GM19238 (cell line): ENCODE results near the gene PANK2.
"Not testable (repeated sequence)": the region's sequence is repeated elsewhere in the genome, so short reads cannot be mapped to it uniquely, and the experiment has no call there.

ENCODE experiments used
- DNase-seq: peaks from one replicate; pipeline ENCODE4 v3.0.0; 2011; ENCODE audit warnings: low spot score; ENCODE audit not compliant: insufficient read length

The PANK2 gene

DNA sequence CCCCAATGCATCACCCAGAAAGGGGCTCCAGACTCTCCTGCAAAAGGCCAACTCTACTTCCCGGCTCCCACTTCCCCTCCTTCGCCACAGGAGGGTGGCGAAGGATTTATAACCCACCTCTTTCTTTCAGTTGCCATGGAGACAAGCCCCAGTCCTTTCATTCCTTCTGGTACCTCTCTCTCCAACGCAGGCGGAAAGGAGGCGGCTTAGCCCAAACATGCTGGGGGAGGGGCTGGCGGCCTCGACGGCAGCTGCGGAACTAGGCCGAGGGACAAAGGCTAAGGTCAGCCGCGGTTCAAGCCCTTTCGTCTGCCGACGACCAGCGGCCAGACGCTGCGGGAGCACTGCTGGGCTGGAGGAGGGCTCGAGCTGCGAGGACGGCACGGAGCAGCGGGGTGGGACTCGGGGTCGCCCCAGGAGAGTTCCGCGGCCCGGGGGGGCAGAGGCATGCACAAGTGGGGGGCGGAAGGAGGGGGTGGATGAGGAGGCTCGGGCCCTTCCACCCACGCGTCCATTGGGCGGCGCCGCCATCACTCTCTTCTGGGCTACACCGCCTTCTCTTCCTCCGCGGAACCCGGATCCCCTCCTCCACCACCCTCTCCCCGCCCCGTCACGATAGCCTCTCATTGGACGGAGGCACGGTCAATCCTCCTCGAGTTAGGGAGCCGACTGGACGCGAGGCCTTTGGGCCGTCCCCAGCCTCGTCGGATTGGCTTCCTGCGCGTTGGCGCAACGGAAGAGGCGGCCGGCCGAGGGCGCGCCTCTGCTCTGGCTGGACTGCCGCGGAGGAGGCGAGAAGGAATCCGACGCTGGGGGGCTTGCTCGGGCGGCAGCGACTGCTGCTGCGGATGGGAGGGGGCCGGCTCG is at the start of gene PANK2:
Gene PANK2, plus strand, starts transcription at position 766 of the 867 bp plus-strand sequence.
- DNase-seq, result peak; percentile 98

DNA sequence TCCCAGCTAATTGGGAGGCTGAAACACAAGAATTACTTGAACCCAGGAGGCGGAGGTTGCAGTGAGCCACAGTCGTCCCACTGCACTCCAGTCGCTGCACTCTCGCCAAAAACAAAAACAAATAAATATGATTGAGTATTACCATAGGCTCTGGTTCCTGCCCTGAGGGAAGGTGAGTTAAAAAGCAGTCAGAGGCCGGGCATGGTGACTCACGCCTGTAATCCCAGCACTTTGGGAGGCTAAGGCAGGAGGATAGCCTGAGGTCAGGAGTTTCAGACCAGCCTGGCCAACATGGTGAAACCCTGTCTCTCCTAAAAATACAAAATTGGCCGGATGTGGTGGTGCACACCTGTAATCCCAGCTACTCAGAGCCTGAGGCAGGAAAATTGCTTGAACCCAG is 49.0 kb upstream of the PANK2 start:
- not testable (repeated sequence) for DNase-seq

DNA sequence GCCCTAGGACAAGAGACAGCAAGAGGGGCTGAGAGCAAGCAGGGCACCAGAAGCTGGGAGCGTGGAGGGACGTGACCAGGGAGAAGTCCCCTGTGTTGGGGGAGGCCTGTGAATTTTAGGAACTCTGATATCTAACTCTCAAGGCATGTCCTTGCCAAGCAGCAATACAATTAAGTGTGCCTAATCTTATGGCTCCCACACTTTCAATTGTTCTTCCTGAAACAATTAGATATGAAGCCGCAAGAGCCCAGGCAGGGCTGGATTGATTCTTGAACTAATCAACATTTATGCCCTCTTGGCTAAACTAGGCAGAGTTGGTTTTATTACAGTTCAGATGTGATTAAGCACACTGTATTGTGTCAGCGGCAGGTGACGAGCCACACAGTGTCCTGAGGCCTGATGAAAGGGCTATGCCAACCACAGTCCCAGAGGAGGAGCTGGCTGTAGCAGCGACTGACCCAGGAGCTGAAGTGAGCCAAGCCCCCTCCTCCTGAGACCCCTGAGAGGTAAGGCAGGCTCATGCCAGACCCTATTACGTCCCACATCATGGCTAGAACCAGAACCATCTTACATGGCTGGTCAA is 46.7 kb upstream of the PANK2 start:
- DNase-seq, result no peak

DNA sequence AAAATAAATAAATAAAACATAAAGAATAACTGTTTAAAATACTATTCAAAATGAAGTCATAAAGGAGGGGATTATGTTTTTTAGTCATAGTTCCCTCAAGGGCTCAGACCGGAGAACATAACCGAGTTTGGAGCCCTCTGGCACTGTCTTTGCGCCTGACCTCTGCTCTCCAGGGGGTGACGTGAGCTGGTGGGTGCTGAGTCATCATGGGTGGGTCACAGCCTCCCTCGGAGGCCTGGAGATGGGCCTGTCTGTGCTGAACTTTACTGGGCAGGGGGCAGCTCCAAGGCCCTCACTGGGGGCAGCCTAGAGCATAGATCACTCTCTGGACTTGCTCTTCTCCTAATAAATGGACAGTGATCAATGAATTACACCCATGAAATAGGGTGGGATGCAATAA is 45.7 kb upstream of the PANK2 start:
- DNase-seq, result no peak

DNA sequence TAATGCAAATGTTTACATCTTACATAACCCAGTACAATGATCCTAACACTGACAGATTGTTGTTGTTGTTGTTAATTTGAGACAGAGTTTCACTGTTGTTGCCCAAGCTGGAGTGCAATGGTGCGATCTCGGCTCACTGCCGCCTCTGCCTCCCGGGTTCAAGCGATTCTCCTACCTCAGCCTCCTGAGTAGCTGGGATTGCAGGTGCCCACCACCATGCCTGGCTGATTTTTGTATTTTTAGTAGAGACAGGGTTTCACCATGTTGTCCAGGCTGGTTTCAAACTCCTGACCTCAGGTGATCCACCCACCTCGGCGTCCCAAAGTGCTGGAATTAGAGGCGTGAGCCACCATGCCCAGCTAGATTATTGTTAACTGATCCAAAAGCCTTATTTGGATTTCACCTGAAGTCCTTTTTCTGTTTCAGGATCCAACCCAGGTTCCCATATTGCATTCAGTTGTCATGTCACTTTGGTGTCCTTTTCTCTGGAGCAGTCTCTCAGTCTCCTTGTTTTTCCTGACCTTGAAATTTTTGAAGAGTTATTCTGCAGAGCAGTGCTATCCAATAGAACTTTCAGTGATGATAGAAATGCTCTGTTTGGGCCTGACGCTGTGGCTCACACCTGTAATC is 45.1 kb upstream of the PANK2 start:
- DNase-seq, result not testable (repeated sequence)

DNA sequence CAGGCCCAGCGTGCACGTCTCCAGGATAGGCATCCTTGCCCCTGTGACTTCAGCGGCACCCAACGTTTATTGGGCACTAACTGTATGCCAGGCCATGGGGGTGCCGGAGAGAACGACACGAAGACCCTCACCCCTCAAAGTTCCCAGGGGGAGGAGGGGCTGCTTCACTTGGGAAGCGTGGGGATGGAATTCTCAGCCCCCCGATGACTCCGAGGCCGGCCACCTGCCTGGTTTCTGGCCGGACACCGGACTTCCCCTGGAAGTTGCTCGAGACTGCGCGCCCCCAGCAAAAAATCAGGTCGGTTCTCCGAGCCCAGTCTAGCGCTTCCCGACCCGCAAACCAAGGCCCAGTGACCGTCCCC is 42.8 kb upstream of the PANK2 start:
- no peak for DNase-seq

DNA sequence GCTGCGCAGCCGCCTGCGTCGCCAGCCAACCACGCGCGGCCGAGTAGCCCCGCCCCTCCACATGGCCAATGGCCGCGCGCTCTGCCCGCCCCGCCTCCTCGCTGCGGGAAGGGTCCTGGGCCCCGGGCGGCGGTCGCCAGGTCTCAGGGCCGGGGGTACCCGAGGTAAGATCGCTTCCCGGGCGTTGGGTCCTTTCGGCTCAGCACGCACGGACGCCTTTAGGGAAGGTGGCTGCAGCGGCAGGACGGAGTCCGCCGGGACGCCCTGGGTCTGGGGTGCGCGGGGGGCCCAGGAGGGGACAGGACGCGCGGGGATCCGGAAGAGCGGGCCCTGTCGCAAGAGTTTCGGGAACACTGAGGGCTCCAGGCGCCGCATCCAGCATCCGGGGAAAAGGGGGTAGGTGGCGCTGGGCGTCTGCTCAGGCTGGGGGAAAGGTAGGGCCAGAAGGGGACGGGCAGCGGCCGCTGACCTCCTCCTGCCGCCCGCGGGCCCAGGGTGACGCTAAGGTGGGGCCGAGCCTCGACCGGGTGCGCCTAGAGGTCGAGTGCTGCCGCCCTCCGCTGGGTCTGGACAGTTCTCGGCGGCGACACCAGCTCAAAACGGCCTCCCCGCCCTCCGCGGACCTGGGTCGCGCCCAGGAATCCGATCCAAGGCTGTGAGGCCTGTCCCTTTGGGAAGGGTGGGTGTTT is 42.3 kb upstream of the PANK2 start, which contains the start of gene MAVS:
Gene MAVS, plus strand, starts transcription at position 95 of the 689 bp plus-strand sequence. CDS start 7,791 bp downstream, outside the sequence.
- peak; percentile 85 for DNase-seq

DNA sequence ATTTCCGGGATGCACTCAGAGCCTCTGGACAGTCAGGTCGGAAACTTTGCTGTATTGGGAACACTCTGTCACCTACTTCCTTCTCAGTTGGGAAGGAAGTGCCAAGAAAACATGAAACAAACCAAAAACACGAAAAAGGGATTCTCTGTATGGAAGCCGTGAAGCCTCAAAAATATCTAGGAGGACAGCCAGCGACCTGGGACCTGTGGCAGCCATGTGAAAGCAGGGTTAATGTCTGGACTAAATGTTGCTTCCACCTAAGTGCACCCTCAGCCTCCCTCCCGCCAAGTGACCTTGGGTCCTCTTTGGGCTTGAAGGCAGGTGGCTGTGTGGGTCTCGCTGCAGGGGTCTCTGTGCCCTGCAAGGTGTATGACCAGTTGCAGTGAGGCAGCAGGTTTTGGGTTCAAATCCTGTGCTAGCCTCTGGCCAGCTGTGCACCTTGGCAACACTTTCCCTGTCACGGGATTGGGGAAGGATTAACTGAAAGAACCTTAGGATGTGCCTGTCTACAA is 41.7 kb upstream of the PANK2 start:
- DNase-seq, result no peak

DNA sequence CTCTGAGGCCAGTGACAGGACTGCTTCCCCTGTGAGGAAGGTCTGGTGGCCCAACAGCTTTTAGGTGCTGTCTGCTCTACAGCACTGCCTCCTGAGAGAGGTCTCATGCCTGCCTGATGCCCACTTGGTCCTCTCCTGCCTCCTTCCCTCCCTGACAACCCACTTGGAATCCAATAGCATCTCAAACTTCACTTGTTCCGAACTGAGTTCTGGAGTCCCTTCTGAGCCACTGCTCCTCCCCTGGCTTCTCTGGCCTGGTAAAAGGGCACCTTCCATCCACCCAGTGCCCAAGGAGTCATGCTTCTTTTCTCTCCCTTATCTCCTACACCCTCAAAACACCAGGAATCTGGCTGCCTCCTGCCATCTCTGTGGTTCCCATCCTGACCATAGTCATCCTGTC is 40.6 kb upstream of the PANK2 start:
- no peak for DNase-seq

DNA sequence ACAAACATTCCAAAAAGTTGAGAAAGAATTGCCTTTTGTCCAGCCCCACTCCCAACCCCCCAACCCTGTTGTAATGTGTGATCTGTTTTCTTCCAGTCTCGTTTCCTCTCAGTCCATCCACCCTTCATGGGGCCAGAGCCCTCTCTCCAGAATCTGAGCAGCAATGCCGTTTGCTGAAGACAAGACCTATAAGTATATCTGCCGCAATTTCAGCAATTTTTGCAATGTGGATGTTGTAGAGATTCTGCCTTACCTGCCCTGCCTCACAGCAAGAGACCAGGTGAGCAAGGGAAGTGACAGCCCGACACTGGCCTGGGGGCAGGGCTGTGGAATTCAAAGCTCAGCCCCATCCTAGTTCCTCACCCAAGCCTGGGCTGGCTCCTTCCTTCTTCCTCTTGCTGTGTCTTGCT is 34.7 kb upstream of the PANK2 start:
- DNase-seq, result no peak

DNA sequence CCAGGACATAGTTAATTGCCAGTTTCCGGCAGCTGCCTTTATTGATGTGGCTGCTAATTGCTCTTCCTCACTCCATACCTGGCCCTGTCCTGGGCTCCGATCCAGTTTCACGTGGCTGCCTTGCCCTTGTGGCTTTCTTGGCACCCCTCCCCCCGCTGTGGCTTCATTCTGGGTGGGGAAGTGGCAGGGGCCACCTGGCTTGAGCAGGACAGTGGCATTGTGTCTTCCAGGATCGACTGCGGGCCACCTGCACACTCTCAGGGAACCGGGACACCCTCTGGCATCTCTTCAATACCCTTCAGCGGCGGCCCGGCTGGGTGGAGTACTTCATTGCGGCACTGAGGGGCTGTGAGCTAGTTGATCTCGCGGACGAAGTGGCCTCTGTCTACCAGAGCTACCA is 31.8 kb upstream of the PANK2 start:
- no peak for DNase-seq

DNA sequence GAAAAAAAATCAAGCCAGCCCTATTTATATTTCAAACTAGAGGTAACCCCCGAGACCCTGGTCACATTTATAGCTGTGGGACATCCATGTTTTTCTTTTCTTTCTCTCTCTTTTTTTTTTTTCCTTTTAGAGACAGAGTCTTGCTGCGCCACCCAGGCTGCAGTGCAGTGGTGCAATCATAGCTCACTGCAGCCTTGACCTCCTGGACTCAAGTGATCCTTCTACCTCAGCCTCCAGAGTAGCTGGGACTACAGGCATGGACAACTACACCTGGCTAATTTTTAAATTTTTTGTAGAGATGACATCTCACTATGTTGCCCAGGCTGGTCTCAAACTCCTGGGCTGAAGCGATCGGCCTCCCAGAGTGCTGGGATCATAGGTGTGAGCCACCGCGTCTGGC is 30.5 kb upstream of the PANK2 start:
- DNase-seq, result no peak

DNA sequence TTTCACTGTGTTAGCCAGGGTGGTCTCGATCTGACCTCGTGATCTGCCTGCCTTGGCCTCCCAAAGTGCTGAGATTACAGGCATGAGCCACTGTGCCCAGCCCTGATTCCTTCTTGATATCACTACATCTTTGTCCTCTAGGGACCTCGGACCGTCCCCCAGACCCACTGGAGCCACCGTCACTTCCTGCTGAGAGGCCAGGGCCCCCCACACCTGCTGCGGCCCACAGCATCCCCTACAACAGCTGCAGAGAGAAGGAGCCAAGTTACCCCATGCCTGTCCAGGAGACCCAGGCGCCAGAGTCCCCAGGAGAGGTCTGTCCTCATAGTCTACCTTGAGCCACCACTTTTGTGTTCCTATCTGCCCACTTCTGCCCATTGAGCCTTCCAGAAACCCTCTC is 28.0 kb upstream of the PANK2 start:
- no peak for DNase-seq

DNA sequence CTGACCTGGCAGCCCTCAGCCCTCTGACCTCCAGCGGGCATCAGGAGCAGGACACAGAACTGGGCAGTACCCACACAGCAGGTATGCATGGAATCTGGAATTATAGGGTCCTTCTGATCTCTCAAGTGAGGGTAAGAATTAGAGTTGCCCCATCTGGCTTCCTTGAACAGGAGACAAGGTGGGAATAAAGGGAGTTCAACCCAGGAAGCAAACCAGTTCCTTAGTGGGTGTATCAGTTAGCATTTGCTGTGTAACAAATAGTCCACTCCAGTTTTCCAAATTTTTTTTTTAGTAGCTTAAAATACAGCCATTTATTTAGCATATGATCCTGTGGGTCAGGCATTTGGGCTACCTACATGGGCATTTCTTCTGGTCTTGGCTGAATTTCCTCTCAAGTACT is 26.9 kb upstream of the PANK2 start:
- DNase-seq, result no peak

DNA sequence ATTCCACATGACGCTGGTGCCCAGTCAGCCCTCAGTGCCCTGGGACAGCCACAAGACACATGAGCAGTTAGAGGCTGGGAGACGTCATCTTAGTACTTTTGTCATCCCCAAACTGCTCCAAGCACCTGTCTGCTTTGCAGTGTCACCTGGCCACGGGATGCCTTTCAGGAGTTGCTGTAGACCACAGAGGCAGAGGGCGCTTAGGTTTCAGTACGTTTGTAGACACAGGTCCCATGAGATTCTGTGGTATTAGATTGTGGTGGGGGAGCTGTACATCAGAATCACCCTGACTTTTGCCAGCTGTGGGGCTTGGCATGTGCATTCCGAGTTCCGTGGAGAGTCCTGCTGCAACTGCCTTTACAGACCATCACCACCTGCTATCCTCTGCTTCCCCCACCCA is 25.9 kb upstream of the PANK2 start:
- no peak for DNase-seq

DNA sequence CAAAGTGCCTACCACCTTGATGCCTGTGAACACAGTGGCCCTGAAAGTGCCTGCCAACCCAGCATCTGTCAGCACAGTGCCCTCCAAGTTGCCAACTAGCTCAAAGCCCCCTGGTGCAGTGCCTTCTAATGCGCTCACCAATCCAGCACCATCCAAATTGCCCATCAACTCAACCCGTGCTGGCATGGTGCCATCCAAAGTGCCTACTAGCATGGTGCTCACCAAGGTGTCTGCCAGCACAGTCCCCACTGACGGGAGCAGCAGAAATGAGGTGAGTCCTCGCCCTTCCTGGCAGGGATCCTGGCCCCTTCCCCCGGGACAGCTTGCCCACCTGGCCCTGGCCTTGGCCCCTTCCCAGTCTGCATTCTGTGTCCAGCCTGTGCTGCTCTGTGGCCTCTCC is 24.7 kb upstream of the PANK2 start:
- no peak for DNase-seq

DNA sequence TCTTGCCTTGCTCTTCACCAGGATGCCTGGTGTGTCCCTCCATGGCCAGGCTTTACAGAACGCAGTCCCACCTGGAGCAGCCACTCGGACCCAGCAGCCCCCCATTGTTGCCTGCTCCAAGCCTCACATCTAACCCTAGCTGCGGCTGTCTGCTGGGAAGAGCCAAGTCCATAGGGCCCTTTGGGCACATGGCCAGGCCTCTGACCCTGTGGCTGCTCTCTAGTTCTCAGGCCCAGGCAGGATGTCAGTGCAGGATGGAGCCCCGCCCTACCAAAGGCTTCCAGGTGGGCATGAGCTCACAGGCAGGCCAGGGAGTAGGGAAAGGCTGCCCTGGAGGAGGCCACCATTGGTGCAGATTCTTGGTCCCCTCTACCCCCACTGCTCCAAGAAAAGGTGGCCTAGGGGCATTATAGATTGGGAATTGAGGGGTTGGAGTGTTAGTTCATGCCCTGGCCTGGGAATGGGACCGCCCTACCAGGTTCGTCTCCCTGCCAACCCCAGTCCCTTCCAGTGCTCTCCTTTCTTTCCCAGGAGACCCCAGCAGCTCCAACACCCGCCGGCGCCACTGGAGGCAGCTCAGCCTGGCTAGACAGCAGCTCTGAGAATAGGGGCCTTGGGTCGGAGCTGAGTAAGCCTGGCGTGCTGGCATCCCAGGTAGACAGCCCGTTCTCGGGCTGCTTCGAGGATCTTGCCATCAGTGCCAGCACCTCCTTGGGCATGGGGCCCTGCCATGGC is 23.9 kb upstream of the PANK2 start:
- no peak for DNase-seq

DNA sequence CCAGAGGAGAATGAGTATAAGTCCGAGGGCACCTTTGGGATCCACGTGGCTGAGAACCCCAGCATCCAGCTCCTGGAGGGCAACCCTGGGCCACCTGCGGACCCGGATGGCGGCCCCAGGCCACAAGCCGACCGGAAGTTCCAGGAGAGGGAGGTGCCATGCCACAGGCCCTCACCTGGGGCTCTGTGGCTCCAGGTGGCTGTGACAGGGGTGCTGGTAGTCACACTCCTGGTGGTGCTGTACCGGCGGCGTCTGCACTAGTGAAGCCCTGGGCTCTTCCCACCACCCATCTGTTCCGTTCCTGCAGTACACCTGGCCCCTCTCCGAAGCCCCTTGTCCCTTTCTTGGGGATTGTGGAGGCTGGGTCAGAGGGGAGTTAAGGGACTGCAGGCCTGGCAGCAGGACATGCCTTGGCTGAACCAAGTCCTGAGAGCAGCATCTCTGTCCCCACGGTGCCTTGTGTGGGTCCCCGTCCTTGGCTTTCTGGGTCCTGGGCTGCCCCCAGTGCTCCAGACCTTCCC is 23.2 kb upstream of the PANK2 start:
- no peak for DNase-seq

DNA sequence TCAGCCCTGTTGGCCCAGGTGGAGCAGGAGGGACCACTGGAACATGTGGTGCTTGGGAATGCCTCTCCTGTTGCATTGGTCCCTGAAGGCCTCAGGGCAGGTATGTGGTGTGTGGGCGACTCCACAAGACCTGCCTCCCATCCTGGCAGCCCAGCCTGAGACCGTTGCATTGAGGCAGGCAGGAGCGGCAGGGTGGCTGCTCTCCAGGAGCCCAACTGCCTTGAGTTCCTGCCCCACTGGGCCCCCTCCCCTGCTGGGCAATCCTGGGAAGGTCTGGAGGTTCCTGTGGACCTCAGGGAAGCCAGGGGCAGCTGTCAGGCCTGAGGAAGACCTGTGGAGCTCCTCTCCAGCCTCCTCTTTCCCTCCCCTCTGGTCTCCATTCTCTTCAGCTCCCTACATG is 22.7 kb upstream of the PANK2 start:
- DNase-seq, result no peak

DNA sequence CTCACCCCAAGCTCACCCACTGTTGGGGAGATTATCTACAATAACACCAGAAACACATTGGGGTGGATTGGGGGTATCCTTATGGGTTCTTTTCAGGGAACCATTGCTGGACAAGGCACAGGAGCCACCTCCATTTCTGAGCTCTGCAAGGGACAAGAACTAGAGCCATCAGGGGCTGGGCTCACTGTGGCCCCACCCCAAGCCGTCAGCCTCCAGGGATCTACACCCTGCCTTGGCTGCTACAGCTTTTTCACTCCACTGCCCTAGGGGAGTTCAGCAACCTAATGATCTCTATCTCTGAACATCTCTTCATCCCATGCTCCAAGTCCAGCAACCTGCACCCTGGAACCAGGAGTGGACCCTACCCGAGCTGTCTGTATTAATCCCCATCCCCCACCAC is 21.4 kb upstream of the PANK2 start:
- DNase-seq, result no peak
